Heart right ventricle (tissue), 16 donors: ENCODE results near the gene CD3E. TPM values are rescaled to one million over a fixed set of nuclear protein-coding genes. Genes with fewer than 3 reads are reported as not detected.

Source experiments
- ATAC-seq, 8 donors: fragments of 200-7000 bp; cut with Tn5 transposase; one replicate each; pipeline ENCODE4 v1.9.1; 2020; ENCODE audit warnings: mild to moderate bottlenecking in 8 of 8, moderate library complexity in 8 of 8, moderate number of reproducible peaks in 1 of 8
- DNase-seq, 2 donors: peaks; one replicate each; pipeline ENCODE4 v3.0.0-alpha.2; 2020
- H3K27ac ChIP-seq, 10 donors: fragments of 200-600 bp; sonication (generic) in 2 of 10; one replicate each; pipeline versions ENCODE4 v1.5.0 to v1.8.0; 2020 to 2022; ENCODE audit warnings: mild to moderate bottlenecking in 3 of 10
- H3K27me3 ChIP-seq, 7 donors: fragments of 200-600 bp; one replicate each; pipeline ENCODE4 v1.8.0; 2021 to 2022; ENCODE audit warnings: mild to moderate bottlenecking in 2 of 7
- H3K36me3 ChIP-seq, 9 donors: fragments of 200-600 bp; sonication (generic) in 1 of 9; one replicate each; pipeline versions ENCODE4 v1.5.0 to v1.8.0; 2020 to 2022; ENCODE audit warnings: mild to moderate bottlenecking in 2 of 9
- H3K4me1 ChIP-seq, 9 donors: fragments of 200-600 bp; sonication (generic) in 1 of 9; one replicate each; pipeline versions ENCODE4 v1.5.0 to v1.8.0; 2020 to 2022; ENCODE audit warnings: mild to moderate bottlenecking in 4 of 9
- H3K4me3 ChIP-seq, 10 donors: fragments of 200-600 bp; sonication (generic) in 2 of 10; one replicate each; pipeline versions ENCODE4 v1.5.0 to v1.8.0; 2020 to 2022; ENCODE audit warnings: mild to moderate bottlenecking in 7 of 10, moderate library complexity in 2 of 10
- H3K9me3 ChIP-seq, 11 donors: fragments of 200-600 bp in 10 of 11; sonication (generic) in 2 of 11; one replicate each; pipeline versions ENCODE4 v1.5.0 to v1.8.0; 2013 to 2022; ENCODE audit warnings: mild to moderate bottlenecking in 2 of 11, control low read depth in 1 of 11, moderate library complexity in 1 of 11
- CTCF ChIP-seq, 9 donors: fragments of 200-600 bp; sonication (generic) in 2 of 9; IDR thresholded peaks; one replicate each; pipeline versions ENCODE4 v1.5.0 to v1.8.0; 2021 to 2022; ENCODE audit warnings: antibody characterized with exemption in 9 of 9, mild to moderate bottlenecking in 5 of 9, moderate library complexity in 1 of 9
- WGBS, 2 donors: extraction: QIAGEN DNeasy Blood & Tissue Kit; methylation state at CpG; one replicate each; pipeline ENCODE4 v1.1.7; 2013; ENCODE audit warnings: inconsistent platforms in 1 of 2; 5-methylcytosine and 5-hydroxymethylcytosine counted together
- intact Hi-C, 10 donors: fragments of 100-400 bp; cut with DNase I; formaldehyde crosslinking; loops; one replicate each; pipeline versions ENCODE4 v1.11.1 to v1.14.2; 2022
- polyA plus RNA-seq, 2 donors: library from polyadenylated mRNA; stranded (reverse); fragments of 200-250 nt; gene quantifications; one replicate each; pipeline ENCODE4 v1.2.3, GENCODE V29; 2013
- total RNA-seq, 10 donors: library from RNA; stranded (reverse); fragmentation: NEBNext Ultra II Directional in 3 of 10; extraction: Animal tissue kit (Norgen Biotek cat#: 25700) in 3 of 10; gene quantifications; one replicate each; pipeline versions ENCODE4 v1.2.1 to v1.2.4, GENCODE V29; 2021 to 2023
- donor health status: Arrhythmogenic right ventricular cardiomyopathy.
- donor health status: ischemic (EF 13 %, LVEDD 7.1; RV severe dilation, severe dysfunction).
- donor health status: healthy with polysubstance abuse.
- donor health status: DM: no; HTN: yes; CAD: no.
- donor health status: DM: no; HTN: no; CAD: no.
- donor health status: ischemic (EF 25% LVEDD 6.9; RV normal size, moderate dysfunction).
- donor health status: ischemic (EF 25% LVEDD 5.7; RV mildly dilated, moderate dysfunction).
- donor health status: healthy.
- donor health status: DM: yes; HTN: yes; CAD: no.
- donor health status: Ischemic cardiomyopathy.
- donor health status: ischemic (EF 35%, LVEDD 5.7; RV mildly dilated, moderate dysfunction).
- donor health status: nonischemic (EF 11% LVEDD 7.7; RV severe dilation, severe dysfunction).
- donor health status: DM: yes; HTN: yes; CAD: no.
- donor health status: PGD.
- donor health status: ischemic (EF 29% LVEDD 5.4; RV normal size, mild dysfunction).
- donor health status: nonischemic (EF 23%, LVEDD 6.1; RV moderate dilation, normal function).

Gene CD3E
- total and polyA plus RNA-seq, 12 donors: 0.17 to 12.2 (median 0.59) TPM; not detected in 2

- DNase-seq (no peak), ATAC-seq (no peak)
- Histone ChIP-seq H3K4me1 (no peaks in the 10 kb centered on the region), H3K9me3 (no peaks in the 10 kb centered on the region), H3K27ac (peak overlapping the region in 1 of 10 donors; percentile 83), H3K4me3 (peak overlapping the region in 1 of 10 donors; percentile 48), H3K27me3 (peaks cover 0 to 33% (median 0%) of the 10 kb centered on the region in 7 donors), H3K36me3 (no peaks in the 10 kb centered on the region)
- intact Hi-C loops: no loop called here
- WGBS, 2 donors: 74 to 82% methylated on average over 9 of the region's 9 CpGs
- no peak for TF ChIP-seq CTCF (IDR thresholded peaks at IDR 0.05)
Observed at GRCh38 chr11:118343248-118343647, 38.7 kb downstream of the CD3E start.

DNA sequence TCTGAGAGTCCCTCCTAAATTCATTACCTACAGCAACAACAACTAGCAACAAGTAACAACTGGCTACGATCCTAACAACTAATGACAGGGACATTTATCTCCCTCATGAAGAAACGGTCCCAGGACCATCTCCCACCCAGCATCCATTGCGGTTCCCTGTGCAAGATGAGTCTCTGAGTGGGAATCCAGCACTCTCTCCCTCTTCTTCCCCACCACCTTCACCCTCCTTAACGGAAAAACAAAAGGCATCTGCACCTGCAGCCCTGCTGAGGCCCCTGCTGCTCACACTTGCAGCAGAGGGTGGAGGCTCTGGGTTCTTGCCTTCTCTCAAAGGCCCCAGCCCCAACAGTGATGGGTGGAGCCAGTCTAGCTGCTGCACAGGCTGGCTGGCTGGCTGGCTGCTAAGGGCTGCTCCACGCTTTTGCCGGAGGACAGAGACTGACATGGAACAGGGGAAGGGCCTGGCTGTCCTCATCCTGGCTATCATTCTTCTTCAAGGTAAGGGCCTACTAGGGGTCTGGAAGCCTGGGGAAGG lies 39.5 kb downstream of the CD3E start, which contains the start of gene CD3G:
TSS of gene CD3G (plus strand) at position 364 of the 535 bp plus-strand sequence. CDS start at position 444, 80 bp downstream.
- Histone ChIP-seq H3K4me3 (peak within 1 kb of the TSS in 1 of 10 donors; percentile 48), H3K4me1 (no peaks in the 10 kb centered on the region), H3K27me3 (peaks cover 0 to 40% (median under 1%) of the 10 kb centered on the region in 7 donors), H3K36me3 (no peaks in the 10 kb centered on the region), H3K27ac (peak within 1 kb of the TSS in 1 of 10 donors; percentile 83), H3K9me3 (no peaks in the 10 kb centered on the region)
- intact Hi-C loops: no loop called here
- no peak for DNase-seq
- peak in 1 of 8 donors; percentile 42 for ATAC-seq
- no peak for TF ChIP-seq CTCF (IDR thresholded peaks at IDR 0.05)
- WGBS, 2 donors: 71 to 77% methylated on average over 6 of the region's 6 CpGs

GRCh38 chr11:118349475-118349874 lies 44.9 kb downstream of the CD3E start:
- Histone ChIP-seq H3K4me3 (no peak overlapping the region), H3K27ac (no peak overlapping the region), H3K36me3 (no peaks in the 10 kb centered on the region), H3K27me3 (peaks cover 0 to 41% (median 4%) of the 10 kb centered on the region in 7 donors), H3K9me3 (no peaks in the 10 kb centered on the region), H3K4me1 (peaks cover 0 to 3% (median 0%) of the 10 kb centered on the region in 9 donors)
- ATAC-seq (no peak), DNase-seq (no peak)
- intact Hi-C loops: loop anchor here in 4 of 10 donors (5.0 kb wide), 4 partner anchors 42 to 147 kb away; partner anchors contain the start of gene CD3E (in 1 of the 4)
- TF ChIP-seq CTCF (IDR thresholded peaks at IDR 0.05): no peak
- 75 to 78% methylated on average over 6 of the region's 6 CpGs for WGBS, 2 donors

GRCh38 chr11:118353084-118353710 lies 48.7 kb downstream of the CD3E start:
- DNase-seq (no peak), ATAC-seq (no peak)
- WGBS, 2 donors: 15 to 17% methylated on average over 6 of the region's 6 CpGs
- Histone ChIP-seq H3K27me3 (peaks cover 0 to 21% (median 4%) of the 10 kb centered on the region in 7 donors), H3K4me1 (peaks cover 0 to 3% (median 0%) of the 10 kb centered on the region in 9 donors), H3K9me3 (no peaks in the 10 kb centered on the region), H3K4me3 (no peak overlapping the region), H3K36me3 (no peaks in the 10 kb centered on the region), H3K27ac (no peak overlapping the region)
- intact Hi-C loops: loop anchor here in 9 of 10 donors (1.0 to 10.0 kb wide), 11 partner anchors 51 to 208 kb away; partner anchors contain the start of gene CD3E (in 1 of the 9)
- TF ChIP-seq CTCF (IDR thresholded peaks at IDR 0.05): peak in 8 of 9 donors; percentile 35 to 70 (median 62)
